ENCODE measurements around the gene ROR1.

GRCh38 chr1:64124704-64125440 is 351.1 kb downstream of the ROR1 start:
- TF ChIP-seq POLR2AphosphoS5 (IDR thresholded peaks at IDR 0.05; ENCODE audit: borderline replicate concordance, low read depth, low read length): no peak
- no peak for TF ChIP-seq EZH2 (IDR thresholded peaks at IDR 0.05)
- TF ChIP-seq FOXP2 (optimal IDR thresholded peaks at IDR 0.05; ENCODE audit: control extremely low read depth, extremely low read length, insufficient read depth): no peak

Data from SK-N-MC (cell line).